GM19467 (cell line): ENCODE measurements around the gene CCDC146.
"Not testable (repeated sequence)": the region's sequence is repeated elsewhere in the genome, so short reads cannot be mapped to it uniquely, and the experiment has no call there.

Experiments used
- ATAC-seq: cut with Tn5 transposase; IDR thresholded peaks from one replicate; pipeline ENCODE4 v1.9.1; 2021; ENCODE audit warnings: mild to moderate bottlenecking, moderate library complexity; ENCODE audit not compliant: unreplicated experiment

The CCDC146 gene

DNA sequence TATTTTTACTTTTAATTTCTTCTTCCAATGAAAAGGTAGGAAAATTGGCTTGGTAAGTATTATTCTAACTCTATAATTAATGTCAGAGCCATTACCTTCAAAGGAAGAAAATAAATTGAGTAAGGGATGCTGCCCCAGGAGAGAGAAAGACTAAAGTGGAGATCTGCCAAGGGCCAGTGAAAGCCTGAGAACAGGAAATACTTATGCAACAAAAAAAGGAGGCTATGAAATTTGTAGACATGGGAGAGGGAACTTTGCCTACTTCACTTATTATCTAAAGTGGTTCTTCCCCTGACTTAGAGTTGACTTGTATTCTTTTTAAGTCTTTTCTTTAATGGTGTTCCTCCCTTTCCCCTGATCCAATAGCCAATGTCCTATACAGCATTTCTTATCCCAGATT lies 29.8 kb downstream of the CCDC146 start:
- not testable (repeated sequence) for ATAC-seq

DNA sequence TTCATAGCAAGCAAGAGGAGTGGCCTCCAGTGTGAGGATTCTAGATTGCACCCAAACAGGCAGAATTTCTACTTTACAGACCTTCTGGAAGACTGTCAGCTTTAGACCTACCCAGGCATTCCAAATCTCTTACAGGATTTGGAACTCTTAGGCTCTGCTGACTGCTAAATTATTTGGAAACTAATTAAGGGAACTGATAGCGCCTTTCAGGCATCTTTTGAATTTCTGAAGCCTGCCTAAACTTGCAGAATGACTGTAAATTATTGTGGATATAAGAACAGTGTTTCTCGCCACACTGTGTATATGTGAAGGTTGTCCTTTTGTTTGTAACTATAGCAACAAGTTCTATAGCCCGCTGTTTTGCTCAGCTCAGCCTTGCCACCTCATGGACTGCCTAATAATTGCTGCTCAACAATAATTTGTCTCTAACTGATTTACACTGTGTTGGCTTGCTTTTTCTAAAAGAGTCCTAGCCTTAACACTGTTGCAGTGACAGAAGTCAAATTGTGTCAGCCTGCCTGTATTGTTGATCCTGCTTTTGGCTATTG lies 32.6 kb downstream of the CCDC146 start:
- ATAC-seq: not testable (repeated sequence)

DNA sequence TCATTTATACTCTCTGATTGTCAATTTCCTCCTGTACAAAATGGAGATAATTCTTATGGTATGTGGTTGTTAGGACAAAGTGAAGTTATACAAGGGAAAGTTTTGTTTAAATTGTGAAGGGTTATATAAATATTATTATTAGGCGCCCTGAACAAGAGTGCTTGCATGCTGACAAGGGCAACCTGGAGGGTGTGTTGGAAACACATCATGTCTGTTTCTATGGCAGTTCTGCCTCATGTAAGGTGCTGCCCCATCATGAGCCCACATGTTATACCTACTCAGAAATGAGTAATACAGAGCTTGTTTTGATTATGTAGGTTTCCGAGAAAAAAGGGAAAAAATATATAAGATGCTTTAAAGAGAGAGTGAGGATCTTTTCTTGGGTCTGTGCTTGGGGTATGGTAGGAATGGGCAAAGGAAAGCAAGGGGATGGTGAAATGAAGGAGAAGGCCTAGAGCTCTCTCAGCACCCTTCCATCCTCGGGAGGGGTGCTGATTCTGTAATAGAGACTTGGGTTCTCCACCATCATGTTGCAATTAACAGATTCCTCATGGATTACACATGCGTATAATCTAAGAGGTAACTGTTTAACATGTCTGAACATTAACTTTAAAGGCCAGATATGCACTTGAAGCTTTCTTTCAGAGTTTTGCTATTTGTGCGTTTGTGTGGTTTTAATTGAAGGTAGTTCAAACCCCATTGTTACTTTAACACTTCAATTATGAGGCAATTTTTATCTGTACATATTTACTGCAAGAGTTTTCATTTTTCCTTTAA lies 33.4 kb downstream of the CCDC146 start:
- not testable (repeated sequence) for ATAC-seq

GRCh38 chr7:77157034-77157433 lies 34.6 kb downstream of the CCDC146 start:
- peak; percentile 77 for ATAC-seq

DNA sequence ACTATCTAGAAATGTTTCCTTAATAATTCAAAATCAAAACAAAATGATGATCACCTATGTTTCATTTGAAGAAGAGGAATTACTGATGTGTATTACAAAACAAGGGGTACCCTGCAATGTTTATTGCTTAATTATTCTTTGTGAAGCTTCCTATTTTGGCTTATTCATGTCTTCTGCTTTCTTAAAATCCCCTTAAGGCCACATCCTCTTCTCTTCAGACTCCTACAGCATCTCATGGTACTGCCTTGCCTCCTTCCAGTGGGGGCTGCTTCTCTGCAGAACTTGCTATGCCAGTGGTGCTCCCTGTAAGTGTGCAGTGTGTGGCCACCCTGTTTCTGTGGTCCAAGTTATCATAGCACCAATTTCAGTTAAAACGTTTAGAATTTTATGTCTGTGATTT lies 35.0 kb downstream of the CCDC146 start:
- peak; percentile 53 for ATAC-seq

GRCh38 chr7:77171073-77171472 lies 48.7 kb downstream of the CCDC146 start:
- ATAC-seq: not testable (repeated sequence)

DNA sequence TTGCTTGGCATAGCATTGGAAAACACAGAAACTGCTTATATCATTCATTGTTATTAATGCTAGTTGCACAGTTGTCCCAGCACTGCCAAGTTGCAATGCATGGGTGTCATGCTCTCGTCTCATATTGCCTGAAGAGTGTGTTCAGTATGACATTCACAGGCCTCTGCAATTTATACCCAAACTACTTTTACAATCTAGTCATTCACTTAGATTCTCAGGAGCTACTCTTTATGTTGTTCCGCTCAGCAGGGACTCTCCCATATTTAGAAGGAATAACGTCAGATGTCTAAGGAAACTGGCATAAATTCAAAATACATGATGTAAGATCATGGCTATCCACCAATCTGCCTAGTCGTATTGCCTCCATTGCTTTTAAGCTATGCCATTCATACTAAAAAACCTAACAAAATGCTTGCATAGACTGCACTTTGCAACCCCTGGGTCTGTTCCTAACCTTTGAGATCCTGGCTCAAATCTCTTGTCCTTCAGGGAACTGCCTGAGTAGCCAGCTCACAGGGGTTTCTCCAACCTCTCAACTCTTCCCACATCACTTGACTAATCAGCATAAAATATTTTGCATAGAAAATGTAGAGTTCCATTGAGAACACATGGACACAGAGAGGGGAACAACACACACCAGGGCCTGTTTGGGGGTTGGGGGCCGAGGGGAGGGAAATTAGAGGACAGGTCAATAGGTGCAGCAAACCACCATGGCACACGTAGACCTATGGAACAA lies 50.2 kb downstream of the CCDC146 start:
- not testable (repeated sequence) for ATAC-seq

DNA sequence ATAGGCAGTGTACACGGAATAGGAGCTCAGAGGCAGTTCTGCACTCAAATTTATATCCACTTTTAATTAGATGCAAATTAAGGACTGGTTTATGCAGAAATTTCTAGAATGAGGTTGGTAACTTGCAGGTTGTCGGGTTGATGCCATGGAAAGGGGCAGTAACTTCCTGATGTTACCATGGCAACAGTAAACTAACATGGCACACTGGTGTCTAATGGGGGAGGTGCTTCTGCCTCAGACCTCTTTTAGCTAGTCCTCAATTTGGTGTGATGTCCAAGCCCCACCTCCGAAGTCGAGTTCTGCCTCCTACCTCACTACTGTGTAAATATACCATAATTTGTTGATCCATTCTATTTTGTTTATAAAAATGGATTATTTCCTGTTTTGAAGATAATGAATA lies 52.0 kb downstream of the CCDC146 start:
- ATAC-seq: not testable (repeated sequence)

DNA sequence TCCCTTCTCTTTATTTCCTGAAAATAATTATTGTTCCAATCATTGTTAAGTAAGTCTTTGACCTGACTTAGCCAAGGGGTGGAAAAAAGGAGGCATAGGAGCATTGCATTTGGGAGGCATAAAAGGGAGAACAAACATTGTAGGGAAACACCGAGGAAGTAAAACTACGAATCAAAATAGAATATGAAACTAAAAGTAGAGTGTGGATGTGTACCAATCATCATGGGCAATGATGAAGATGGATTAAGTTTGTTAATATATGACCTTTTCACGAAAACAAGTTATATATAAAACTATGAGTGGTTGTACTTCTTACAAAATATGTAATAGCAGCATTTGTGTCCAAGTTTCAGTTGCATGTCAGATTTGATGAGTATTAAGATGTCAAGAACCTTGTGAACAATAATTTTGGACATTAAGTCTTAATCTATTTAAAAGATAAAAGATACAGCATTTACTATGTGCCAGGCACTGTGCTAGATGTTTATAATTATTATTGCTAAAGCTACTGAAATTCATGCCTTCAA lies 52.9 kb downstream of the CCDC146 start:
- ATAC-seq: peak; percentile 75

- ATAC-seq: not testable (repeated sequence)
These were observed 55.0 kb downstream of the CCDC146 start for GRCh38 chr7:77177321-77177904.

DNA sequence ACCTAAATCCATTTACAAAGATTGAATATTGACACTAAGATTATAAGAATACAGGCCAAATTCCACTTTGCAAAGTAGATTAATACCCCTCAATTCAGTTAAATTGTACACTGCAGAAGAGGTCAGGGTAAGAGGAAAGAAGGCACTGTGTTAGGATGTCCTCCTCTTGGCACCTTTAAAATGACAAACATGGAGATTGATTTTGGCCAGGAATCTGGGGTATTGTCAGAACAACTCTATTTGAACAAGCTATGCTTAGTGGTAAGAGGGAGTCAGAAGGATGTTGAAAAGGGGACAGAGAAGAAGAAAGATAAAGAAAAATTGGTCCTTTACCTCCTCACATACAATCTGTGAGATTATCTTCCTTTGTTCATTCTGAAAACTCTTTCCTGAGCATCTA lies 55.6 kb downstream of the CCDC146 start:
- not testable (repeated sequence) for ATAC-seq

GRCh38 chr7:77181015-77181595 lies 58.7 kb downstream of the CCDC146 start:
- ATAC-seq: no peak

- no peak for ATAC-seq
These were observed 59.3 kb downstream of the CCDC146 start for GRCh38 chr7:77181734-77182133.

GRCh38 chr7:77182261-77182660 lies 59.8 kb downstream of the CCDC146 start:
- ATAC-seq: no peak

DNA sequence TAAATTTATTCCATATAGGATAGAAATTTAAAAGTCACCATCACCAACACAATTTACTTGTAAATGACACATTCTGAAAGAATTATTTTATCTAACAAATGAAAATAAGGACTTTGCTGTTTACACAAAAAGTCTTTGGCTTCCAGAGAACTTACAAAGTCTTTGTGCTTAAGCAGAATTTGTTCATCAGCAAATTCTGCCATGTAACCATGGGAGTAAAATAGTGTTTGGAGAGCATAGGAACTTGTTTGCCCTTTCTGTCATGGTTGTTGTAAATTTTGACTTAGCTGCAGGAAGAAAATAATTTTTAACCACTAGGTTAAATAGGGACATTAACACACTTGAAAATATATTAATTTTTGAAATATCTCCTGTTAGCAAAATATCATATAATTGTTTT lies 62.0 kb downstream of the CCDC146 start:
- no peak for ATAC-seq

GRCh38 chr7:77184990-77185389 lies 62.6 kb downstream of the CCDC146 start:
- no peak for ATAC-seq

GRCh38 chr7:77185866-77186265 lies 63.5 kb downstream of the CCDC146 start:
- ATAC-seq: no peak

DNA sequence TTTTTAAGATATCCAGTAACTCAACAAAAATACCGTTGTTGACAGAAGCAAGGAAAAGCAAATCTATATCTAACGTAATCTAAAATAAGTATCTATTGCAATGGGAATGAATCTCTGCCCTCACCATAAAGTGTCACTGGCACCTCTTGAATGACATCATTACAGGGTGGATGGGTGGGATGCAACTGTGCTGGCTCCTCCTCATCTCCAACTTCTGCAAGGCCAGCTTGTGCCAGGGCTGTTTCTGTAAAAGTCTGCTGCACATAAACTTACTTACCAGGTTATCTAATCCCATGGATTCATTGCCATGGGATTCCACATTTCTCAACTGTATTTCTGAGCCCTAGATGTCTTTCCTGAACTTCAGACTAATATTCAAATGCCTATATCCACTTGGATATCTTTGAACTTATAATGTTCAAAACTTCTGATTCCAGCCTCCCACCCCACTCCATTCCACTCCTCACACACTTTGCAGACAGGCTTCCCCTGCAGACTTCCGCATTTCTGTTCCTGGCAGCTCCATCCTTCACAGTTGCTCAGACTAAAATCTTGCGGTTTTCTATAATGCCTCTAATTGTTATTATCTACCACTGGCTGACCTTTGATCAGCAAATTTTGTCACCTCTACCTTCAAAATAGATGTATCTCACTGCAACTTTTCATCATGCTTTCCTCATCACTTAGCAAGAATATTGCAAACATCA lies 66.5 kb downstream of the CCDC146 start:
- no peak for ATAC-seq

DNA sequence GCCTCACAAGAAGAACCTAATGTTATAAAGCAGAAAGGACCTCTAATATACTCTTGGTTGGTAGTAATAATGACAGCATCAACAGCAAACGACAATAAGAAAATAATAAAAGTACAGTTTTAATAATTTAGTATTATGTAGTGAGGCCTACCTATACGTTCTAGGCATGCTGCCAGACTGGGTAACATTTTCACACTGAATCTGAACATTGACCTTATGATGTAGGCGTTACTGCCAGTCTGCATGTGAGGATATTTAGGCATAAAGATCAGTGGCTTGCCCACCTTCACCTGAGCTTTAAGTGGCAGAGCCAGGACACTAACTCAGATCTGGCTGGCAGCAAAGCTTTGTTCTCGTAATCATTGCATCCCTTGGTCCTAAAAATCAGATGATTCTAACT lies 74.7 kb downstream of the CCDC146 start:
- ATAC-seq: no peak
